ENCODE data around the gene HM13. TPM values are rescaled to one million over a fixed set of nuclear protein-coding genes. Genes with fewer than 3 reads are reported as not detected.

The HM13 gene
- total RNA-seq, 2 experiments from 2014 or later, result 51.3 to 148 TPM

DNA sequence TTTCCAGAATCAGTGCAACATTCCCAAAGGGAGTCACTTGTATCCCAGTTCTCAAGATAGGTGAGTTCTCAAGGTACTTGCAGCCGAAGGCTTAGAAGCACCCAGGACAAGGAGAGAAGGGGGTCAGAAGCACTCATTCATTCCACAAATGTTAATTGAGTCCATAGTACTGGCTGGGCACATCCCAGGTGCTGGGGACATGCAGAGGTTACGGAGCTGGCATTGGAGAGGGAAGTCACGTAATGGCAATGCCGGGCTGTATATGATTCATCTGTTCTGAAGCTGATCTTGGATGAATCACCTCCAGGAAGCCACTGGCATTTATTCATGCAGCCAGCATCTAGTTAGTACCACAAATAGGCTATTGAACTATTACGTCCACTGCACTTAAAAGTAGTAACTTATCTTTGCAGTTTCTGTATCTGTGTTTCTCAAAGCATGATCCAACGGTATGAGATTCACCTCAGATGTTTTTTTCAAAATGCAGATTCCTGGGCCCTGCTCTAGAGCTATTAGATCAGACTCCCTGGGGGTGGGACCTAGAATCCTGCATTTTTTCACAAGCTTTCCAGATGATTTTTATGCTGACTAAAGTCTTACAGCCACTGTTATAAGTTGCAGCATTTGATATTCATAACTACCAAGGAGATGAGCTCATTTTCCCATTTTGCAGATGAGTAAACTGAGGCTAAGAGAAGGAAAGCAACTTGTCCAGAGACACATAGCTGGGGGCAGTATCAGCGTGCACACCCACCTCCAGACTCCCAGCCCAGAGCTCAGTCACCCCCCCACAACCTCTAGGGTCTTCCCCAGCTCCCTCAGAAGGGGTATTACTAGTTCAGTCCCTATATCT lies 46.7 kb downstream of the HM13 start:
- POLR2A ChIA-PET, result interaction anchor here (0.6 to 3.6 kb wide), 2 partner anchors 11 to 51 kb away, joined by 3 to 17 read pairs; no protein-coding TSS in a partner anchor
- TF ChIP-seq, protein P1, sequence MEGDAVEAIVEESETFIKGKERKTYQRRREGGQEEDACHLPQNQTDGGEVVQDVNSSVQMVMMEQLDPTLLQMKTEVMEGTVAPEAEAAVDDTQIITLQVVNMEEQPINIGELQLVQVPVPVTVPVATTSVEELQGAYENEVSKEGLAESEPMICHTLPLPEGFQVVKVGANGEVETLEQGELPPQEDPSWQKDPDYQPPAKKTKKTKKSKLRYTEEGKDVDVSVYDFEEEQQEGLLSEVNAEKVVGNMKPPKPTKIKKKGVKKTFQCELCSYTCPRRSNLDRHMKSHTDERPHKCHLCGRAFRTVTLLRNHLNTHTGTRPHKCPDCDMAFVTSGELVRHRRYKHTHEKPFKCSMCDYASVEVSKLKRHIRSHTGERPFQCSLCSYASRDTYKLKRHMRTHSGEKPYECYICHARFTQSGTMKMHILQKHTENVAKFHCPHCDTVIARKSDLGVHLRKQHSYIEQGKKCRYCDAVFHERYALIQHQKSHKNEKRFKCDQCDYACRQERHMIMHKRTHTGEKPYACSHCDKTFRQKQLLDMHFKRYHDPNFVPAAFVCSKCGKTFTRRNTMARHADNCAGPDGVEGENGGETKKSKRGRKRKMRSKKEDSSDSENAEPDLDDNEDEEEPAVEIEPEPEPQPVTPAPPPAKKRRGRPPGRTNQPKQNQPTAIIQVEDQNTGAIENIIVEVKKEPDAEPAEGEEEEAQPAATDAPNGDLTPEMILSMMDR (conservative IDR thresholded peaks at IDR 0.05; ENCODE audit: low read length), result no peak
- TF ChIP-seq EZH2phosphoT487 (IDR thresholded peaks at IDR 0.05; ENCODE audit: borderline replicate concordance, low read depth, low read length), result no peak
- Histone ChIP-seq H3K4me3 (ENCODE audit: low read depth, low read length, poor library complexity, severe bottlenecking) (no peak overlapping the region), H2AFZ (ENCODE audit: low read length) (no peak overlapping the region), H3K27ac (ENCODE audit: low read depth, low read length, poor library complexity, severe bottlenecking) (no peak overlapping the region), H3K79me2 (ENCODE audit: insufficient read depth, low read depth, low read length) (no peaks in the 10 kb centered on the region), H3K36me3 (ENCODE audit: insufficient read depth, low read length) (peaks cover 60% of the 10 kb centered on the region), H3K9me3 (ENCODE audit: low read length) (no peaks in the 10 kb centered on the region), H4K20me1 (ENCODE audit: insufficient read depth, low read length) (no peaks in the 10 kb centered on the region), H3K4me2 (ENCODE audit: low read length) (no peak overlapping the region), H3K9me2 (ENCODE audit: insufficient read depth, low read length) (no peaks in the 10 kb centered on the region), H3K4me1 (ENCODE audit: insufficient read depth, low read length, poor library complexity, severe bottlenecking) (peaks cover 18% of the 10 kb centered on the region)
- intact Hi-C loops (cut with micrococcal nuclease; ENCODE audit: unreplicated experiment), result loop anchor here (1.0 kb wide), 1 partner anchor 51 kb away; no protein-coding TSS in a partner anchor
- CTCF ChIA-PET (ENCODE audit: unreplicated experiment), result interaction anchor here (0.5 to 3.8 kb wide), 5 partner anchors 10 to 526 kb away, joined by 4 to 22 read pairs (median 5); partner anchors contain the start of gene ID1
- DNase-seq (ENCODE audit: low spot score), result no peak
- no TSS peak for BruUV-seq (replicated peaks)

DNA sequence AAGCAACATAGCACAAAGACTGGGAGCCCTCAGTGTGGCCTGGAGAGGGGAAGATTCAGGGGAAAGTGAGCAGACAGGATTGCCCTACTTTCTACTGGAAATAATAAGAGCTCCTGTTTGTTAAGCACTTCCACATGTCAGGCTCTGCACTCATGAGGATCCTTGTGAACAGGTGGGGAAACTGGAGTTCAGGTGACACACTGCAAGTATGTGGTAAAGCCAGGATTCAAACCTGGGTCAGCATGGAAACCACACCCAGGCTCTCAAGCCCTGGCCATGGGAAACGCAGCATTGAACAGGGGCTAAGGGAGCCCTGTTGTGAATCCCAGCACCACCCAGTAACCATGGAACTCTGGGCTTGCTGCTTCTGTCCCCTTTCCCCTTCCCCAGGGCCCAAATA lies 48.0 kb downstream of the HM13 start:
- intact Hi-C loops (cut with micrococcal nuclease; ENCODE audit: unreplicated experiment), result no loop called here
- no peak overlapping the region for H3K27ac ChIP-seq (ENCODE audit: low read depth, low read length, poor library complexity, severe bottlenecking)
- H3K4me1 ChIP-seq (ENCODE audit: insufficient read depth, low read length, poor library complexity, severe bottlenecking), result peaks cover 30% of the 10 kb centered on the region
- peaks cover 61% of the 10 kb centered on the region for H3K36me3 ChIP-seq (ENCODE audit: insufficient read depth, low read length)
- TF ChIP-seq, protein P1 (conservative IDR thresholded peaks at IDR 0.05; ENCODE audit: low read length), result no peak
- no peak for TF ChIP-seq EZH2phosphoT487 (IDR thresholded peaks at IDR 0.05; ENCODE audit: borderline replicate concordance, low read depth, low read length)
- no peak overlapping the region for H2AFZ ChIP-seq (ENCODE audit: low read length)
- H3K4me3 ChIP-seq (ENCODE audit: low read depth, low read length, poor library complexity, severe bottlenecking), result no peak overlapping the region
- H3K9me2 ChIP-seq (ENCODE audit: insufficient read depth, low read length), result no peaks in the 10 kb centered on the region
- H4K20me1 ChIP-seq (ENCODE audit: insufficient read depth, low read length), result no peaks in the 10 kb centered on the region
- H3K79me2 ChIP-seq (ENCODE audit: insufficient read depth, low read depth, low read length), result no peaks in the 10 kb centered on the region
- H3K9me3 ChIP-seq (ENCODE audit: low read length), result no peaks in the 10 kb centered on the region
- ChIA-PET POLR2A (interaction anchor here (3.6 kb wide), 1 partner anchor 50 kb away, joined by 17 read pairs; no protein-coding TSS in a partner anchor), CTCF (ENCODE audit: unreplicated experiment) (interaction anchor here (2.0 to 3.8 kb wide), 2 partner anchors 9 to 50 kb away, joined by 4 to 22 read pairs; no protein-coding TSS in a partner anchor)
- H3K4me2 ChIP-seq (ENCODE audit: low read length), result no peak overlapping the region
- BruUV-seq (replicated peaks), result no TSS peak
- no peak for DNase-seq (ENCODE audit: low spot score)
